HG03025 (cell line): ENCODE results near the gene TRAM2.

ENCODE experiments used
- ATAC-seq: cut with Tn5 transposase; IDR thresholded peaks from one replicate; pipeline ENCODE4 v1.9.1; 2021; ENCODE audit warnings: mild to moderate bottlenecking, moderate library complexity; ENCODE audit not compliant: unreplicated experiment, low FRiP score

Gene TRAM2

DNA sequence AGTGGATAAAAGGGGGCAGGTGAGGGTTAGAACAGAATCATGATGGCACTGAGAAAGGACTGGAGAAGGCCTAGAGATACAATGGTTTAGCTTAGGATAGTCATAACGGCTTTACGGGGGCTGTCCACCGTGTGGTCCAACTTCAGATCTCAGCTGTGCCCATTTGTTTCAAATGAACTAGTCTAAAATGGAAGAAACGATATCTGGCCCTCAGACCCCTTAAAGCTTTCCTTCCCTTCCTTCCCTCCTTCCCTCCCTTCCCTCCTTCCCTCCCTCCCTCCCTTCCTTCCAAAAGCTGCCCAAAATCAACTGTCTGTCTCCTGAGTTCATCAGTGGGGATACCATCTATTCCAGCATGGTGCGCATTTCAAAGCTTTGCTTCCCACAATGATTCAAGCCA, 27.9 kb downstream of the TRAM2 start:
- no peak for ATAC-seq

DNA sequence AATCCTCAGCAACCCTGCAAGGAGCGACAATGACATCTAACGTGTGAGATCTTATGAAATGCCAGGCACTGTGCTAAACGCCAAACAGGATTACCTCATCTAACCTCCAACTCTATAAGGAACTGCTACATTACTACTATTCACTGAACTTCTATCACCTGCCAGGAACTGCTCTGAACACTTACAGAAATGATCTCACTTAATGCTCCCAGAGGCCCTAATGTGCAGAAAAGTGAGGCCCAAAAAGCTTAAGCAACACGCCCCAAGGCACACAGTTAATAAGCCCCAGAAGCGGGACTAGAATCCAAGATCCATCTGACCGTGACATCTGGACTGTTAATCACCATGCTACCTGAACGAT, 28.5 kb downstream of the TRAM2 start:
- ATAC-seq: no peak

DNA sequence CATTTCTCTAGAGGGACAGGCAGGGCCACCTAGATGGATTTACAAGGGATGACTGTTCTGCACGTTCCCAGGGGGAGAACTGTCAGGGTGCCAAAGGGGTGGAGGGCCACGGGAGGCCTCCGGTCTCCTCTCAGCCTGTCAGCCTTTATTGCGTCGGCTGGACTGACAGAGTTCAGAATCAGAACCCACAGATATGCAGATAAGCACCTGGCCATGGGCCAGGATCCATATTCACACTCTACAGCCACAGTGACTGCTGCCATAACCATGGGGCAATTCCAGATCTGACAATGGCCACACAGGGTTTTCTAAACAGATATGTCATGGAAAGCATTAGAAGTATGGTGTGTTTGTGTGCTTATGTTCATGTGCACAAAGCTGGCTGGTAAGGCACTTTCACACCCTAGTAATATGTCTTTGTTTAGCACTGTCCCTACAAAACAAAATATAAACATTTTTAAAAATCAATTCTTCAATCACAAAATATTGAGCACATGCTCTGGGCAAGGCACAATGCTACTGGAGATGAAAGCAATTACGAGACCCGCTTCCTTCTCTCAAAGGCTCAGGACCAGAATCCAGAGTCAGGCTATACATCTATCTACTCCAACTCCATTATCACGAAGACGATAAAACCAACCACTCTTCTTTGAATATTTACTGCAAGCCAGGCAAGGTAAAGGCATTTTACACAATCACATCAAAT, 29.1 kb downstream of the TRAM2 start:
- no peak for ATAC-seq

DNA sequence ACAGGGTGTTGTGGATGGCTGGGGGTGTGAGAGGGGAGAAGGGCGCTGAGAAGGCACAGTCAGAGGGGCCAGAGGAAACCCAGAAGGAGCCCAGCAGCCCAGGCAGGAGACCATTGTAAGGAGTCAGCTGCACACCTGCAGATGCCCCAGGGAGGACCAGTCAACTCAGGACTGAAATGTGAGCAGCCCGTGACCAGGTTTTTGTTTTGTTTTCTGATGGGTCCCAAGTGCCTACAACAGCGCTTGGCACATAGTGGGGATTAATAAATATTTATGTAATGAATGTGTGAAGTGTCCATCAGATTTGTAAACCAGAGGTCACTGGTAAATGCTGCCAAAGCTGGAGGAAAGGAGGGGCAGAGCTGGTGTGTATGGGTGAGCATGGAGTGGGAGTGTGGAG, 30.2 kb downstream of the TRAM2 start:
- no peak for ATAC-seq

DNA sequence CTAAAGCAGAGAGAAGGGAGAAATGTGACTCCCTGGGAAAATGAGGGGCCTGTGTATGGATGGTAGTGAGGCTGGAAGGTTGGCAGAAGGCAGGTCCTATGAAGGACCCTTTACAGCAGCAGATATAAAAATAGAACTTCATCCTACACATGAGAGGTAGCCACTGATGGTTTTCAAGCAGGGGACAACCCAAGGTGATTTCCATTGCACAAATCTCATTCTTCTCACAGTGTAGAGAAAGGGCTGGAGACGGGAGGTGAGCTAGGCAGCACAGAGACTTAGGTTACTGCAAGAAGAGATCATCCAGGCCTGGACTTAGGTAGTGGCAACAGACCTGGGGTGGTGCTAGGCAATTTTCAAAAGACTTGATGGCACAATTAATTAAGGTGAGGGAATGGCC, 30.7 kb downstream of the TRAM2 start:
- ATAC-seq: no peak

DNA sequence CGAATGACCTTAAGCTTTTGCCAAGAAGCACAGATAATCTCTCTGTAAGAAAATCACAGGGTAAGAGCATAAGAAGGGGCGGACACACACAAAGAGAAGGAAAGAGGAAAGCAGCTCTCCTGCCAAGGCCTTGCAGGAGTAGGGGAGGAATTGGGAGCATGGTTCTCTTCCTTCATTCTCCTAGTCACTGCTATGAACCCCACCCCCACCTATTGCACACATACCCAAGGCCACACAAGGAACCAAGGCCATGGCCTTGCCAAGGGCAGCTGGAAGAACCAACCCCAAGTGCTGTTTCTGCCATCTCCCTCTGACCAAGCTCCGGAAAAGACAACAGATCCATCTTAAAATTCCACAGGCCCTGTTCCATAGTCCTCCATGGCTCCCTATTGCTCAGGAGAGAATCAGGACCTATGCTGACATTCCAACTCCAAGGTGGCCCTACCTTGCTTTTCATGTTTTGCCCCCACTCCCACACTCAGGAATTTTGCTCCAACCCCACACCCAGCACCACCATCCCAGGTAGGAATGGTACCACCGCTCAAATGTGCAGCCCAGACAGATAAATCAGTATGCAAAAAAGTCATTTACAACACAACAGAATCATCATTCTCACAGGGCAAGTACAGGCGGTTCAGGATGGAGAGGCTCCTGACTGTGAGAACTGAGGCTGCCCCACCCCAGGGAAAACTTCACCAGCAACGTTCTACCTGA, 31.3 kb downstream of the TRAM2 start:
- ATAC-seq: no peak

DNA sequence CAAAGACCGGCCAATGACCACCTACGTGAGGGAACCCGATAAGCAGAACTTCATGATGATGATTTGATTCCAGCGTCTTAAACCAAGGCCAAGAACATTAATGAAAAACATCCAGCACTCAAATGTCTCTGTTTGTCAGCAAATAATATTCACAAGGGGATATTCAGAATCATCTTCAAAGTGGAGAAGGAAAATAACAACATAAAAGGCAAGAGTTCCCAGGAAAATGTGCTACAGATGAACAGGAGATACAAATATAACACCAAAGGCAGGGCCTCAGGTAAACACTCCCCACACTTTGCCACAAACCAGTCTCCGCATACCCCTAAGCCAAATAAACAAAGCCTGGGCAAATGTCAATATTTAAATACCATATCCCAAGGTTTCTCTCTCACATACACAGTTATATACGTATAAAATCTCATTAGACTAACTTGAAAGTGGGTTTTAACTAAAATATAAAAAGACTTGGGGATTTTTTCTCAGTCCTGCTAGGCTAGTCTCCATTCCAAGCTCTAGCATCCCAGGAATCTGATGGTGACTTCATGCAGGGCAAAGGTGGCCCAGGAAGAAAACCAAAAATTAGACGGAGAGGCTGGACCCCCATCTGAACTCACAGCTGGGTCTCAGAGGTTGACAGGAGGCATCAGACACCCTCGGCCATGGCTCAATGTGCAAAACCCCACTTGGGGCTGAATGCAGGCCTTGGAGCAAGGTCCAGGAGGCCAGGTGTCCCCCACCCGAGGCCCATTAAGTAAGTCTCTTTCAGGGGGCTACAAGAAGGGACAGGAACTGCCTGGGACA, 32.1 kb downstream of the TRAM2 start:
- ATAC-seq: no peak

DNA sequence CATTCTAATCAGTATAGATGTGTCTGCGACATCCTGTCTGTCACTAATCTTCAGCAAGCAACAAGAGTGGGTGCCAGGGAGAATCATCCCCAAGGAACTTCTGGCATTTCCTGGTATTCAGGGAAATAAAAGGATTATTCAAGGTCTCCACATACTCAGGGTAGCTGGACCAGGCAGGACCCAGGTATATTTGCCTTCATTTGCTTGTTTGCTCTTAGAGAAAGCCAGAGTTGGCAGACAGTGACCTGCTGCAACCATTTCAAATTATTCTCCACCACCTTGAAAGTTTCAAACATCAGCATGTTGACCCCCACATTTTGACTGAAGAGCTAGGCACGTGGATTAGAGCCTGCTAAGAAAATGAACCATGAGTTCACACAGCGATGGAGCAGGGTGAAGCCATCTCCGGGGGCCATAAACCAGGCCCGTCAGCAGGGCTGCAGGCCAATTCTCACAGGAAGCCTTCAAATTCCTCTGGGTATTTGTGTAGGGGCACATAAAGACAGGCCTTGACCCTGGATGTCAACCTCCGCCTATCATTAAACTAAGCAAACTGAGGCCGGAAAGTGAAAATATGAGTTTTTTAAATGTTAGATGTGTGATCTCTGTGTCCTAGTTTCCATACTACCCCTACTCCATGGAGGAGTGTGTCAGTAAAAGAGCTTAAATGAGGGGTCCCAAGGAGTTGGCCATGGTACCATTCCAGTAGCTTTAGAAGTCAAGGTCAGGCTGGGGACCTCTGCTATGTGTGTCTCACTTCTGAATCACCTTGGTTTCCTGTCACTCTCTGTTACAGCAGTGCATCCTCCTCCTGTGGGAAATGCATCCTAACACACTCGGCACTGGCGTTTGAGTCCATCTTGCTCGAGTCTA, 32.9 kb downstream of the TRAM2 start:
- ATAC-seq: no peak

DNA sequence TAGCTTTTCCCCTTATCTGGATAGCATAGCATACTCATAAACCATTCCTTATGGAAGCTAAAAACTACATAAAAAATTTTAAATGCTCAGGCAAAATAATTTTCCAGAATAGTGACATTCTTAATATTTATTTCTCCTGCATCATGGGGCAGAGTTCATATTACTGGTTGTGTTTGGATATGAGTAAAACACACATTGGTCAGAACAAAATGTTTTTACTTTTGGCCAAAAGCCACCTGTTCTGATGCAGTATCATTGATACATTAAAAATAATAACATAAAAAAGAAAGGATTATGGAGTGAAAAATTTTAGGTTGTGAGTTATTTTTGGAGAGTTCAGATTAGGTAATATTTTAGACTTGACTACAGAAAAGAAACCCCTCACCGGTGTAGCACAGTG, 33.6 kb downstream of the TRAM2 start:
- no peak for ATAC-seq

DNA sequence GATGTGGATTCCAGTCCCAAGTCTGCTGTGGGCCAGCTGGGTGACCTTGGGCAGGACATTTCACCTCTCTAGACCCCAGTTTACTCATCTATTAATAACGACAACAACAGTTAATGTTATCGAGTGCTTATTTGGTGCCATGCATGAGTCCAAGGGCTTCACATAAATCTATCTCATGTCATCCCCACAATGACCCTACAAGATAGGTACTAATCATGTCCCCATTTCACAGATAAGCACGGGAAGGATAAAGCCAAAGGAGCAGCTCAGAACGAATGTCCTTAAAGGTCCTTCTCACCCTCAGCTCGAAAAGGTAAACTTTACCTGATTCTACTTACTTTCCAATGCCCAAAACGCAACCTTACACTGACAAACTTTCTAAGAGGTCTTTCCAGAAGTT, 35.7 kb downstream of the TRAM2 start:
- no peak for ATAC-seq

DNA sequence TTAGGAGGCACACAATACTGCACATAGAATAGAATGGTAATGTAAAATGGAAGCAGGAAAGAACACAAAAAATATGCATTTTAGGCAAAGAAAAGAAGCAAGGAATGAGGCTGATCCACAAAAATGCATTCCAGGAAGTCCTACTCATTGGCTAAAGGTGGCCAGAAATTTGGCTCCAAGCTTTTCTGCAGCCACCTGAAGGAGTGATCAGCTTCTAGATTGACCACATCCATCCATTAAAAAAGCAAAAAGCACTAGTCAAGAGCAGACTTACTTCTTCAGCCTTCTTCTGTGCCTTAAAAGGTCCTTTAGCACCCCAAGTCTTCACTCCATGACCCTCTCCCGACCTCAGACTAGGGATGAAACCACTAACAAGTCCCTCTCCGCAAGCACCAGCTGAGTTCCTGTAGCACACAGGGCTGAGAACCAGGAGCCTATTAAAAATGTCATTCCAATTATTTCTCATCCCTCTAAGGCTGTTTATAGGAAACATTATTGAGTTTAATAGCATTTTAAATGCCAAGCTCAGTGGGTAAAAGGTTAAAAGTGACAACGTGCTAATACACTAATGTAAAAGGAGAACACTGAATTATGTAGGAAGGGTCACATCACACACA, 36.5 kb downstream of the TRAM2 start:
- ATAC-seq: no peak

DNA sequence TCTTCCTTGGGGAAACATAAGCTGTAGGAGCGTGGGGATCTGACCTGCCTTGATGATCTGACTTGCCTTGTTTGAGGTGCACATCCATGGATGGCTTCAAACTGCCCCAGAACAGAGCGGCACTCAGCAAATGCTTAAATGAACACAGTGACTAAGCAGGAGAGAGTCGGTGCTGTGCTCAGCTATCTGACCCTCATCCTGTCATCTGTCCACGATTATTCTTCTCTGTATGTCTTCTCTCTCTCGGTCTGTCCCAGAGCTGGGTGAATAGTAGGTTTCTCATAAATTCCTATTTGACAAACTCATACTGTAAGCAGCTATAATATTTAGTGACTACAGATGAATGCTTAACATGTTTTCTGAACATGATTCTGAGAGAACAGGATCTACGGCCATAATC, 37.3 kb downstream of the TRAM2 start:
- ATAC-seq: no peak

DNA sequence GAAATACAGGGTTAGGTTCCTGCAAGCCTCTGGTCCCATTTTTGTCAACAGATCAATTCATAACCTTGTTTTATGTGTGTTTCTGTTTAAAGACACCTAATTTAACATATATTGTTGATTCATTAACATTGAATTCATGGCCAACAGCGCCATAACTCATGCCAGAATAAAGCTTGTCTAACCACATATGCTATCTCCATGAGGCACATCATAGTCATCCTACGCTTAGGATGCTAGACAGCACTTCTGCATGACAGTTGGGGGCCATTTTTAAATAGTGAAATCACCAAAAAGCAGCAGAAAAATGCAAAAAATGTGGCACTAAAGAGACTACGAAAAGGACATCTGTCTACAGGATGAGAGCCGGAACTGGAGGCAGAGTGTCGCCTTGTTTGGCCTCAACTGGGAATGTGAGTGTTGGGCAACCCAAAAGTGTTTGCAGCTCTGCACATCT, 37.9 kb downstream of the TRAM2 start:
- no peak for ATAC-seq

DNA sequence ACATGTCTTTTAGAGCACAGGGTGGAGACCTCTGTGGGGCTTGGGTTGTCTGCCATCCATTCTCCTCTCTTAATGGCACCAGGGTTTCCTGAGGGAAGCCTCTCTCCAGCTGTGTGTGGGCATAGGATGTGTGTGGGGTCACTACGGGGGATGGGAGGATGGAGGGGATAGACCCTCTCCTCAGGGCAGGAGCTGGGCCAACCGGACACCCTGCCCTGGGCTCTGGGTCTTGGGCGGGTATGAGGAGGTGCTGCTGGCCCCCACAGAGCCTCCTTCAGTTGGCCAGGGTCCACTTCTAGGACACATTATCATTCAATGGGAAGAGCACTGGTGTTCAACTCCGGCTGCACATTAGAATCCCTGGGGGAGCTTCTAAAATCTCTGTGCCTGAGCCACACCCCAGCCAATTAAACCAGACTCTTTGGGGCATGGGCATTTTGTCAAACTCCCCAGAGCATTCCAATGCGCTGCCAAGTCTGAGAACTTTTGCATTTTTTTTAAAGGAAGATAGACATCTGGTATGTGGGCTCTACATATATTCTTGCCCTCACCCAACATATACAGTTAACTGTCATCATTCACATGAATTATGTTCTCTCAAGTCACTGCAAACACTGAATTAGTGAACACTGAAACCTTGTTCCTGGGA, 38.5 kb downstream of the TRAM2 start:
- no peak for ATAC-seq

DNA sequence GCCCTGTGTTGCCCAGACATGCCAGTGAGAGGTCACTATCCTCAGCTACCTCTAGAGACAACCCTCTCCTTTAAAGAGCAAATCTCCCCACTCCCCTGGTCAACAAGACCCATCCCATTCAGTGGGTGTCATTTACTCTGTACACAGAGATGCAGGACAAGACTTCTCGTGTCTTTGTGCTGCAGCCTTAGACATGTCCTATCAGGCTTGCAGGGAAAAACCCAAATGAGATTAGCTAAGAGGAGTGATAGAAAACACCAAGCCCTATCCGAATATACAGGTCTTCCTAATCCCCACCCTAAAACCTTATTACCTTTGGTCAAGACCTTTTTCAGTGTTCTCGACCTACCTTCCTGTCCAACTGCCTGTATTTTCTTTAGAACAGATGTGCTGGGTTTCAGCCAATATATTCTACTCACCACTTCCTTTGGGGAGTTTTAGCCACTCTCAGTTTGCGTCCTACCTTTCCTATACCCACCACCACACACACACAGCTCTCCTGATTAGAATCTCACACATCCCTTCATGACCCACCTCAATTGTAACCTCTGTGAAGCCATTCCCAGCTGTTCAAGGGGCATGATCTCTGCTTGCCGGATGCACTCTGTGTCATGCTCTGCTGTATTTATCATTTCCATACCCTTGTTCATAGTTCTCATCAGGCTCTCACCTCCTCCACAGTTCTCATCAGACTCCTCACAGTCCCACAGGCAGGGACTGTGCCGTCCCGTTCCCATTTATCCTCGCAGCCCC, 39.7 kb downstream of the TRAM2 start:
- ATAC-seq: peak; percentile 43

DNA sequence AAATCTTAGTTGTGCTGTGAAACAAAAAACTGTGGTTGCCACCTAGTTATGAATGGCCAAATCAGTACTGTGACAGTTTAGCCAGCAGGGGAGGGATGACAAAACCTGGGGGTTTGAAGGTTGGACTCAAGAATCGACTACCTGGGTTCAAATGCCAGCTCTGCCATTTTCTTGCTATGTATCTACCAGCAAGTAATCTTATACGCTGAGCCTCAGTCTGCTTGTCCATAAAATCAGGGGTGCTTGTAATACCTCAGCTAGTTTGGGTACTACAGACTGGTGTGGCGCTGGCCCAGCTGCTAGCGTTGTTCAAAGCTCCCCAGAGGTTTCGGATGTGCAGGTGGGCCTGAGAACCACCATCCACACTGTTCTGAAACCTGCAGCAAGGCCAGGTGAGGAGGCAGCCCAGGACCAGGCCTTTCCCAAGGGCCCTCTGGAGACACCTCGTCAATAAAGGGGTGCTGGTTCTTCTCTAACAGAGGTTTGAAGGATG, 40.4 kb downstream of the TRAM2 start:
- ATAC-seq: peak; percentile 72

DNA sequence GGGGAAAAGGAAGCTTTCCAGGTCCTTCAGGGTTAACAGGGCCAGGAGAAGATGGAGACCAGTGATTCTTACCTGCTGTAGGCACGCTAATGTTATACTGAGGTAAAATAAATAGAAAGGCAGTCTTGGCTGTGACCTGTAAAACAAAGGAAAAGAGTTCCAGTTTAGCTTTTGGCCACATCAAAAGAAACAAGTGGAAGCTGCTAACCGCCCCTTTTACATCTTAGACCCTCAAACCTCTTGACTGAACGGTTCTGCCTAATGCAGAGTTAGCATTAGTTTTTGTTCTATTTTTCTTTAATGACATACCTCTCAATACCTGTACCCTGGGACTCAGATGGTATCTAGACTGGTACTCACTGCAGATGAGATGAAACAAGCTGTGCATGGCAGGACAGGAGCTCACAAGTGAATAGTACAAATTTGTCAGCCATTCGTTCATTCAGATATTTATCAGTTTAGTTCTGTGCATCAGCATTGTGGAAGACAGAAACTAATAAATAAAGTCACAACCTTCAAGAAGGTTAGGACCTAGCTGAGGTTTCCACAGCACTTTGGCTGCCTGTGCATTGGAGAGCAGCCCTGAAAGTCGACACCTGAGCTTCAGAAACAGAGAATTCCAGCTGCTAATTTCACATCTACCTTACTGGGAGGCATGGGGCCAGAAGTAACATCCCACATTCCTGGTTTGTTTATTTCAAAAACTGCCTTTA, 41.0 kb downstream of the TRAM2 start:
- ATAC-seq: peak; percentile 21

DNA sequence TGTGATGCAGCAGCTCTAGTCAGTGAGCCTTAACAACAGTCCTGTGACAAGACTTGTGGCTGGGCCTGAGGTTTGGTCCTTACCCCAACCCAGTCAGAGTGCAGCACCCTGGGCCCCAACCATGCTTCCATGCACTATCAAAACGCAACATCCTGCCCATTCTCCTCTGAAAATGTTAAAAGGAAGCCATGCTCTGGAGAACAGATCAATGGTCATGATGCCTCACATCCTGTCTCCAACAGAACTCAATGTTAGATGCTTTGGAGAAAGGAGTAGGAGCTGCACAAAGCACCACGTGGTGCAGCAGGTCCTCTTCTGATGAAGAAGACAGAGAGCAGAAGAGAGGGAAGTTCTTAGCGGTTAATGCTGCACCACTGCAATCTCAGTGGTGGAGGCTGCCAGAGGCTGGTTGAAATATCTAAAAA, 41.9 kb downstream of the TRAM2 start:
- ATAC-seq: no peak
